NCI-H526 treated with DMSO at 0.1 percent for 48 hours (cell line): ENCODE results near the gene MRAP2.

Experiments used
- DNase-seq: peaks from one replicate; lab custom pipeline; 2025; lab: John Stamatoyannopoulos, UW

The MRAP2 gene

GRCh38 chr6:84033523-84034451 is at the start of gene MRAP2:
TSS of gene MRAP2 (plus strand) at chr6:84033772. CDS start at chr6:84055319, 21,547 bp downstream.
- DNase-seq, result no peak

- no peak for DNase-seq
Observed at GRCh38 chr6:83984411-83984810, 49.2 kb upstream of the MRAP2 start.

- no peak for DNase-seq
Observed at GRCh38 chr6:83985308-83985713, 48.3 kb upstream of the MRAP2 start.

- no peak for DNase-seq
Observed at GRCh38 chr6:83985715-83986114, 47.9 kb upstream of the MRAP2 start.

GRCh38 chr6:83998021-83998584 is 35.5 kb upstream of the MRAP2 start:
- no peak for DNase-seq

GRCh38 chr6:84001119-84001518 is 32.5 kb upstream of the MRAP2 start:
- DNase-seq, result no peak

- DNase-seq, result no peak
Observed at GRCh38 chr6:84002226-84002625, 31.3 kb upstream of the MRAP2 start.

GRCh38 chr6:84003131-84003530 is 30.4 kb upstream of the MRAP2 start:
- no peak for DNase-seq

- no peak for DNase-seq
Observed at GRCh38 chr6:84003654-84004053, 29.9 kb upstream of the MRAP2 start.

- DNase-seq, result no peak
Observed at GRCh38 chr6:84007871-84008270, 25.7 kb upstream of the MRAP2 start.

GRCh38 chr6:84013354-84013753 is 20.2 kb upstream of the MRAP2 start:
- DNase-seq, result no peak

- DNase-seq, result no peak
Observed at GRCh38 chr6:84013931-84014330, 19.6 kb upstream of the MRAP2 start.

GRCh38 chr6:84016029-84016428 is 17.5 kb upstream of the MRAP2 start:
- DNase-seq, result no peak

- no peak for DNase-seq
Observed at GRCh38 chr6:84017709-84018452, 15.7 kb upstream of the MRAP2 start.

- no peak for DNase-seq
Observed at GRCh38 chr6:84018453-84019061, 15.0 kb upstream of the MRAP2 start.

- DNase-seq, result no peak
Observed at GRCh38 chr6:84019141-84019841, 14.3 kb upstream of the MRAP2 start.

- DNase-seq, result no peak
Observed at GRCh38 chr6:84019842-84020211, 13.7 kb upstream of the MRAP2 start.

- DNase-seq, result no peak
Observed at GRCh38 chr6:84021625-84022024, 11.9 kb upstream of the MRAP2 start.

GRCh38 chr6:84026721-84027164 is 6.8 kb upstream of the MRAP2 start:
- no peak for DNase-seq

GRCh38 chr6:84027340-84028181 is 6.0 kb upstream of the MRAP2 start:
- DNase-seq, result no peak

- no peak for DNase-seq
Observed at GRCh38 chr6:84028350-84028749, 5.2 kb upstream of the MRAP2 start.
